HL-60 (cell line): ENCODE measurements around the gene ZBTB32.

Source experiments
- CTCF ChIP-seq: IDR thresholded peaks from one replicate; pipeline ENCODE4 v1.5.1; 2011; ENCODE audit warnings: low read length, control low read depth, inconsistent platforms; ENCODE audit not compliant: insufficient read depth
- GABPA ChIP-seq: IDR thresholded peaks from 2 replicates; pipeline ENCODE4 v1.6.1; 2012; ENCODE audit warnings: low read depth
- POLR2AphosphoS5 ChIP-seq: IDR thresholded peaks from 2 replicates; pipeline ENCODE4 v1.6.1; 2012; ENCODE audit warnings: low read depth
- REST ChIP-seq: IDR thresholded peaks from 2 replicates; pipeline ENCODE4 v1.6.1; 2012; ENCODE audit warnings: low read depth; ENCODE audit not compliant: insufficient replicate concordance

GRCh38 chr19:35746531-35746930 is 42.2 kb downstream of the ZBTB32 start:
- TF ChIP-seq CTCF (no peak), REST (no peak), GABPA (no peak), POLR2AphosphoS5 (no peak)
